Measurements from ENCODE around the gene ZNF142.

Gene ZNF142

GRCh38 chr2:218648787-218649100, 10.7 kb downstream of the ZNF142 start:
- DNase-seq = no peak

GRCh38 chr2:218648088-218648786, 11.2 kb downstream of the ZNF142 start:
- peak; percentile 72 for DNase-seq

GRCh38 chr2:218645126-218645525, 14.3 kb downstream of the ZNF142 start:
- no peak for DNase-seq

- DNase-seq = no peak
These were observed 14.7 kb downstream of the ZNF142 start for GRCh38 chr2:218644721-218645120.

- DNase-seq = no peak
These were observed 15.6 kb downstream of the ZNF142 start for GRCh38 chr2:218643751-218644310.

GRCh38 chr2:218642786-218643185, 16.6 kb downstream of the ZNF142 start:
- DNase-seq = no peak

- no peak for DNase-seq
These were observed 17.2 kb downstream of the ZNF142 start for GRCh38 chr2:218642121-218642656.

- no peak for DNase-seq
These were observed 21.1 kb downstream of the ZNF142 start for GRCh38 chr2:218638372-218638771.

GRCh38 chr2:218635719-218636118, 23.7 kb downstream of the ZNF142 start:
- no peak for DNase-seq

GRCh38 chr2:218631837-218632236, 27.6 kb downstream of the ZNF142 start:
- no peak for DNase-seq

- DNase-seq = no peak
These were observed 31.5 kb downstream of the ZNF142 start for GRCh38 chr2:218627939-218628338.

GRCh38 chr2:218626369-218626768, 33.1 kb downstream of the ZNF142 start:
- DNase-seq = no peak

- no peak for DNase-seq
These were observed 36.1 kb downstream of the ZNF142 start for GRCh38 chr2:218623366-218623705.

GRCh38 chr2:218622606-218623365, 36.6 kb downstream of the ZNF142 start:
- no peak for DNase-seq

GRCh38 chr2:218621007-218621406, 38.4 kb downstream of the ZNF142 start:
- DNase-seq = no peak

GRCh38 chr2:218618102-218618860, 41.1 kb downstream of the ZNF142 start:
- no peak for DNase-seq

- DNase-seq = no peak
These were observed 43.5 kb downstream of the ZNF142 start for GRCh38 chr2:218615868-218616315.

- no peak for DNase-seq
These were observed 51.8 kb downstream of the ZNF142 start, which contains the start of gene PLCD4 for GRCh38 chr2:218607436-218608115. Gene PLCD4 (plus strand): TSS chr2:218607899. CDS start chr2:218615740, 7,841 bp downstream.

- DNase-seq = no peak
These were observed 54.0 kb downstream of the ZNF142 start for GRCh38 chr2:218605432-218605831.

Measured in activated CD8-positive, alpha-beta memory T cell treated with anti-CD3 and anti-CD28 coated beads for 24 hours (primary cell).